CD1c-positive myeloid dendritic cell (primary cell): ENCODE measurements around the gene RNF220.
A peak's percentile ranks its signal among the peaks of the same experiment; 100 is the strongest.

Experiments used
- DNase-seq: peaks from one replicate; pipeline ENCODE4 v3.0.0-alpha.2; 2016; ENCODE audit errors: extremely low spot score

Gene RNF220

DNA sequence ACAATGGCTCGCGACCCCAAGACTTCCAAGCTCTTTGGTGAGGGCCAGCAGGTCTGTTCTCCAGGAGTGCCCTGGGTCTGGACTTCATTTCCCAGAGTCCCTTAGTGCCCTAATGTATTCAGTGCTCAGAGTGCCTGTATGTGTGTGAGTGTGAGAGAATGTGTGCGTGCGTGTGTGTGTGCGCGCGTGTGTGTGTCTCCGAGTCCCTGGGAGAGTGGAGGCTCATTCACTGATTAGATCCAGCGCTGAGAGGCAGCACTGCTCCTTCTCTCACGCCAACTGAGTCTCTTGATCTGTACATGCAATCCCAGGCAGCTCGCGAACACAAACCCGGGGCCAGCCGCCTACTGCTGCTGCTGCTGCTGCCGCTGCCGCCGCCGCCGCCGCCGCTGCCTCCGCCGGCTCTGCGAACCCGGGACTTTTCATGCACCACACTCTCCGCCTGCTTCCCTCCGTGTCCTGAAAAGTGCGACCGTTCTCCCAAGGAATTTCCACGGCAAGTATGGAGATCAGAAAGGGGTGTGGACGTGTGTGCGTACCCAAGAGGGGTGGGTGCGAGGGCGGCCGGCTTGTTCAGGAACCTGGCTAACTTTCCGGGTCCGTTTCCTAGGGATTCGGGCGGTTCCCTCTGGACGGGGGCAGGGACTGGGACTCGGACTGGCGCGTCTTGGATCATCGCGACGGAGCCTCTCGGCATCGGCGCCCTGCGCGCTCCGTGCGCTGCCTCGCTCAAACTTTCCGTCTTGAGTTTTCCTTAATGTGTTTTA lies at the start of gene RNF220:
Gene RNF220 (plus strand): TSS at position 225 of the 767 bp plus-strand sequence.
- peak; percentile 52 for DNase-seq

DNA sequence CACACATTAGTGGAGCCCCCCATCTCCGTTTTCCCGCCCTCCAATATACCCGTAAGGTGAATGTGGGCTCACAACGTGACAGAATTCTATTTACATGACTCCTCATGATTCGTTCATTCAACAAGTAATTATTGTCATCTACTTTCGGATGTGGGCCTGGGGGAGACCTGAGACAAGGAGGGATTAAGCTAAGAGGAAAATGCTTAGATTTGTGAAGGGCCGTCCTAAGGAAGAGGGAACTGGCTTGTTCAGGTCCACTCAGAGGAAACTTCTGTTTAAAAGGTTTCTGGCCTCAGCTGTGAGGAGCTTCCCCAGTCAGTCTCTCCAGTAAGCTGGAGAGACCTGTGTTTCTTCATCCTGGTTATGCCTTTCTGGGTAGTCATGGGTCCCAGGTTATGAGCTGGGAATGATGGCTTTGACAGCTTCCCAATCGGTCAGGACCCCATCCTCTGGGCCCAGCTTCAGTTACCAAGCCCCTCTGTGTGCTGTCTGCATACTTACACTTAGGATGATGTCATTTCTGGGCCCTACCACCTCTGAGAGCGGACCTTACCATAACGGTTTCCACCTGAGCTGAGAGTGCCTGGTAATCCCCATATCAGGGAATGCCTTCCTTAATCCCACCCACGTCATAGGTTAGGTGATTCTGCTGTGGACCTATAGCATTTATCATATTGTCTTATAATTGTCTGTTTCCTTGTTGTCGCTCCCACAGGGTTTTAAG lies 49.3 kb upstream of the RNF220 start:
- peak; percentile 10 for DNase-seq

DNA sequence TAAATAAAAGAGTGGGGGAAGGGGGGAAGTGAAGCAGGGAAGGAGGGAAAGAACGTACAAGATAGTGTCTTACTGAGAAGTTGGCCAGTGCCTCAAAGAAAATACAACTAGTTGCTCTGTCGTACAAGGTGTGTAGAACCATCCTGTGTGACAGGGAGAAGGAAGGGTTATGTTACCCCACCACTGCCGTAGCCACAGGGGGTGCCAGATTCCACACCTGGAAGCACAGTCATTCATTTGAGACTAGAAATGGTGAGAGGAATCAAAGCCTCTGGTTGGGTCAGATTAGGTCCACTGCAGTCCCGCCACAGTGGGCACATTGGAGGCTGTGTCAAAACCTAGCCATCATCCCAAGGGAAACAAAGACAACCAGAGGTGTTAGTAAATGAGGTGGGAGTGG lies 47.3 kb upstream of the RNF220 start:
- DNase-seq: no peak

DNA sequence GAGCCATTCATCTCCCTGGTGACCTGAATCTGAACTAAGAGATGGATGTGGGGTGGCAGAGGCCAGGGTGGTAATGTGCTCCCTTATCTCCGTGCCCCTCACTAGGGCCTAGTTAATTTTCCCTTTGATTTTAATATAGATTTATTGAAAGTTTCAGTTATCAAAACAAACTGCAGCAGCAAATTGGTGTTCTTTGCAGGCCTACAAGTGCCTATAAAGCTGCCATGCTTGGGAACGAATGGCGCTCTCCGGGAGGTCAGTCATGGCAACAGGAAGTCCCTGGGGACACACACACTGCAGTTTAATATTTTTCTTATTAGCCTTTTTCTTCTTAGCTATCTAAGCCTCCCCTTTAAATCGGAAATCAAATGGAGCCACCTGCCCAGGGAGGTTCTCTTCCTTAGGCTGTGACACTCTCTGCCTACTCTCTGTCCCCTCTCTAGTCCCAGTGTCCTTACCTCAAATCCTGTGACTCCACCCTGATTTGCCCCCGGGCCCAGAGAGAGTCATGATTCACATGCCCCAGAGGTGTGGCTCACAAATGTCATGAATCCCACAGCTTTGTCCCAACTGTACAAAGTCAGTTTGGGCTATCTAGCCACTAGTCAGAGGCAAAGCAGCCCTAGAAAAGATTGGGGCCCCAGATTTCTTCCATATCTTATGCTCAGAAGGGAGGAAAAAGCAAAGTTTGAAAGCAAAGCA lies 45.7 kb upstream of the RNF220 start:
- DNase-seq: no peak

DNA sequence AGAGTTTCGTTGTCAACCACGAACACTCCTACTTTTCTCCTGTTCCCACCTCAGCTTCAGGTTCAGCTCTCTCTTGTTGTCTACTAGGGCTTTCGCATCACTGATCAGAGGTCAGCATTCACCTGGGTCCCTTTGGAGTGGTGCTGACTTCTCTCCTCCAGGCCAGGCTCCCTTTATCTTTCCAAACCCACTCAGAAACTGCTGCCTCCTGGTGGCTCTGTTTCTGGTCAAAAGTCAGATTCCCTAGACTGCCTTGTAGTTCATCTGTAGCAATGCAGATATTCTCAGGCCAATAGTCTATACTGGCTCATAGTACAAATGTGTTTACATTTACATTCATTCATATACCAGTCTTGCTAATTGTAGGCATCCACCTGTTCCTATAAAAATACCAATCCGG lies 43.6 kb upstream of the RNF220 start:
- DNase-seq: no peak

DNA sequence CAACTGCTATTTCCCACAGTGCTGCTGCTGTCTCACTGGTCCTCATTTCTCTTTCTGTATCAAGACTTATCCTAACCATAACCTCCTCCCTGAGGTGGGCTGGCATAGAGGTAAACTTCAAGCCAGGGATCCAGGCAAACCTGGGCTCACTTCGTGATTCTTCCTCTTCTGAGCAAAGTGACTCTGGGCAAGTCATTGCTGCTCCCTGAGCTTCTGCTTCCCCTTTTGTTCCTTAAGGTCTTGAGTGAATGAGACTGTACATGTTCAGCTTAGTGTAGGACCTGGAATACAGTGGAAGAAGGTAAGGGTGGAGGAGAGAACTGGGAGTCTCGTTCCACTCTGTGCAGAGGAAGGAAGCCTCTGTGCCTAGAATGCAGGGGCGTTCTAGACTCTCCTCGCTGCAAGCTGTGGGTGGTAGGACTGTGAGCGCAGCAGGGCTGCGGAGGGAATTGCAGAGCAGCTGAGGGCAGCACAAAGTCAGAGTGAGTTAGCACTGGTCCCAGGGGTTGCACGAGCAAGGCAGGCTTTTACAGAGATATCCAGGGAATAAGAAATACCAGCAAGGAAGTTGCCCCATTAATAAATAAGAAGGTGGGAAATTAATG lies 38.6 kb upstream of the RNF220 start:
- DNase-seq: peak; percentile 18

DNA sequence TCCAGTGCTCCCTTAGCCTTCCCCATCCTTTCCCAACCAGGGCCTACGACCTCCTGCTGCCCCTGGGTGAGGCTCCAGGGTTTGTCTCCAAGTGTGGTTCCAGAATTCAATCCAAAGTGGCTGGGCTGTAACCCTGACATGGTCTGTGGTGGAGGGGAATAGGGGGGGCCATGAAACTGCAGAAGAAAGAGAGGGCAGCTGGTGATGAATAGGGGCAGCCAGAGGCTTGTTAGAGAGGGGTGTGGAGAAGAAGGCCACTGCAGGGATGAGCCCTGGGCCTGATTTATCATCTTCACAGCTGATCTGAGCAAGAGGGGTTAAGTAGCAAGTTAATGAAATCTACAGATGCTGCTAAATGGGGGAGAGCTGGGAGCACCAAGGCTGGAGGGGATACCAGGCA lies 37.1 kb upstream of the RNF220 start:
- no peak for DNase-seq

DNA sequence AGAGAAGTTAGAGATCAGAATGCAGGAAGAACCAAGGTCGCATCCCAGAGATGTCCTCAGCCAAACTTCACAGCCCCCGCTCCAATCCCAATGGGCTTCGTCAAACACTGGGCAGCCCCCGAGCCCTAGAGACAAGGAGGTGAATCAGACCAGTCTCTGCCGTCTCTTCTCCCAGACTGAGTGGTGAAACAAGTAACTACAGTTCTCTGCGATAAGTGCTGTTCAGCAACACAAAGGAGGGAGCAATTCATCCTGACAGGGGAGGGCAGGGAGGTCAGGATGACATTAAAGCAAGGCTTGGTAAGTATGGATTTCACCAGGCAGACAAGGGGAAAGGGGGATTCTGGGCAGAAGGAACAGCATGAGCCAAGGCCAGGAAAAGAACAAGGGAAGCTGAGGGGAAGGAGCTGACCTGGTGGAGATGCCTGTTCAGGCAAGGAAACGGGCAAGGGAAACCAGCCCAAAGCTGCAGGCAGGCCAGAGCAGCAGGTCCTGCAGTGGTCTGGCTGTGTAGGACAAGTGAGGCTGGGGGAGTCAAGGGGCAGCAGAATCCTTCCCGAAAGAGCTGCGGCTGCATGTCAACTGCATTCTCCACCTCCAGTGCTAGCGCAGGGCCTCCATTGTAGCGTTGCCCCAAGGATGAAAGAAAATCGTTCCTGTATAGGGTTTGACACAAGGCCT lies 36.4 kb upstream of the RNF220 start:
- DNase-seq: no peak

DNA sequence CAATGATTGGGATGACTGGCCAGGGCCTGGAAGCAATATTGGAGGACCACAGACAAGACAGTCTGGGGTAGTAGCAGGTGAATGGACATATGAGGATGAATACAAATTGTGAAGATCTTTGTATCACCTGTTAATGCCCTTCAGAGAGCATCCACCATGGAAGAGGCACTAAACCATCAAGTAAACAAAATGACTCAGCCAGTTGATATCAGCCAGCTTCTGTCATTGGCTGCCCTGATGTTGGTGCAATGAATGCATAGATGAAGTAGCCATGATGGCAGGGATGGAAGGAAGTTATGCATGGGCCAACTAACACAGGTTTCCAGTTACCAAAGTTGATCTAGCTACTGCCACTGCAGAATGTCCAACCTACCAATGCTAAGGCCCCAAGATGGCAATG lies 33.8 kb upstream of the RNF220 start:
- no peak for DNase-seq

DNA sequence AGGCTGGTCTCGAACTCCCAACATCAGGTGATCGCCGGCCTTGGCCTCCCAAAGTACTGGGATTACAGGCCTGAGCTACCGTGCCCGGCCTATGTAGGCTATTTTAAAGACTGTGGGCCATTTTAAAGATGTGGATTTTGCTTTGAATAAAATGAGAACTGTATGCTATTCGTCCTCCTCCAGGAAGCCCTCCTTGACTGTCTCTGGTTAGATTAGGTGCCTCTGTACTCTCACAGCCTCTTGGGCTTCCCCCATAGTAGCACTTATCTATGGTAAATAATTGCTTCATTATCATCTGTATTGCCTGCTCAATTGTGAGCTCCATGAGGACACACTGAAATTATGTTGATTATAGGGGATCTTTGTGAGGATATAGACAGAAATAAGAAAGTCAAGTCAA lies 29.5 kb upstream of the RNF220 start:
- no peak for DNase-seq

DNA sequence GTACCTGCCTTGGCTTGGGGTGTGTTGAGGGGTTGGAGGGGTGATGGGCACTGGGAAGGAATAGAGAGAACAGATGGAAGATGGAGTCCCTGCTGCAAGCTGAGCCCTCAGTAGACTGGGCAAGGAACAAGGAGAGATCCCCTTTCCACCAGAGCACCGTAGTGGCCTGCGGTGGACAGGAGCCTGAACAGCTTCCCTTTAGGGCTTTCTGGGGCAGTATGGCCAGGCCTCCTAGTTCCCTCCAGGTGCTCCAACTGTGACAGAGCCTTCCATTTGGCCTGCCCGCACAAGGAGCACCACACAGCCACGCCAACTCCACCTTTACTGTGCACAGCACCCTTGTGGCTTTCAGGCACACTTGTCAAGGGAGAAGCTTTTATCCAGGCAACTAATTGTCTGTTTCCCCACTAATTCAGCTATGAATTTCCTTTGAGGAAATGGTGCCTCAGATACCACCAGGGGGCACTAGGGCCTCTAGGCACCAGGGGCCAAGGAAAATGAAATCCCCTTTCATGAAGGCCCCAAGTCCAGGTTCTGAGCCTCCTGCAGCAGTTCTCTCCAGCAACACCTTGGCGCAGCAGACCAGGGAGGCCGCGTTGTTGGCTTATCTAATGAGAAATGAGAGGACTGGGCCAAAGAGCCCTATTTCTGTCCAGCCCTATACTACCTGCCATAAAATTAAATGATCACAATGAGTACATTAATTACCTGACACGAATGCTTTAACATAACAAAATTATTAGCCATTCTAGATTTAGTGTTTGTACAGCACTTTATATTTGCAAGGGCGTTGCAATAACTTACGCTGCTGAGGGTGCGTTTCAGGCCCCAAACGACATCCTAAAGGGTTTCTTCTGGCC lies 26.9 kb upstream of the RNF220 start:
- peak; percentile 69 for DNase-seq

DNA sequence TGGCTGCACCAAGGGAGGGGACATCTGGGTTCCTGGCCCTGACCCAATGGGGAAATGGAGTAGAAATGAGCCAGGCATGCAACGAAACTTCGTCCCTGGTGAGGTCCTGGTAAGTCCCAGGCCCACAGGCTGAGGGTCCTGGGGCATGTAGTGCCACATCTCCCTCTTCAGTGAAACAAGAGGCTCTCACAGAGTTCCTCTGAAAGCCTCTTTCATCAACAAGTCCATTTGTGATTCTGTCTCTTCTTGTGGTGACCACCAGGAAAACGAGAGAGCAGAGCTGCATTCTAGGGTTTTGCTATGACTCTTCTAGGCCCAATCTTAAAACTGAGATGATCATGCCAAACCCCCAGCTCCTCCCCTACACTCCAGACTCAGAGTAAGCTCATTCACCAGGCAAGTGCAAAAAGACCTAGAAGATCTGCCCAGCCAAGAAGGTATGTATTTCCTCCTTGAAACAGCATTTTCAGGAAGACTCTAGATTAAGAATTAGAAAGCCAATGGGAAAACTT lies 24.3 kb upstream of the RNF220 start:
- DNase-seq: no peak

DNA sequence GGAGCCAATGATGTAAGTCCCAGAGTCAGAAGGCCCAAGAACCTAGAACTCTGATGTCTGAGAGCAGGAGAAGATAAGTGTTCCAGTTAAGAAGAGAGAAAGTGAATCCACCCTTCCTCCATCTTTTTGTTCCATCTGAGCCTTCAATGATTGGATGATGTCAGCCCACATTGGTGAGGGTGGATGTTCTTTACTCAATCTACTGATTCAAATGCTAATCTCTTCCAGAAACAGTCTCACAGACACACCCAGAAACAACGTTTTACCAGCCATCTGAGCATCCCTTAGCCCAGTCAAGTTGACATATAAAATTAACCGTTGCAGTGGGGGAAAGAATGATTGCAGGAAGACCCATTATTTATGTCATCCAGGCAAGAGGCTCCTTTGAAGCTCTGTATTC lies 16.5 kb upstream of the RNF220 start:
- DNase-seq: no peak

DNA sequence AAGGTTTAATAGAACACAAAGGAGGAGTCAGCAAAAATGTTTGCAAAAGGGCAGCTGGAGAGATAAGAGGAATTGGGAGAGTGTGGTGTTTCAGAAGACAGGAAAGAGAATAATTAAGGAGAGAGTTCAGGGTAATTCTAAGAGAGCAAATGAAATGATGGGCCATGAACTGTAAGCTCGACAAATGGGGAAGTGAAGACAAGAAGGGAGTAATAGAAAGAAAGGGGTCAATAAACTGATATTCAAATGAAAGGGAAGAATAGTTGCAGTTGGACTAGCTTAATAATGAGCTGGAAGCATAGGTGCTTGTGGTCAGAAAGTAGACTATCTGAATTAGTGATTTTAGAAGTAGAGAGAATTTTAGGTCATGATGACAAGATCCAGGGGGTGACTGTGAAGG lies 15.6 kb upstream of the RNF220 start:
- DNase-seq: no peak

DNA sequence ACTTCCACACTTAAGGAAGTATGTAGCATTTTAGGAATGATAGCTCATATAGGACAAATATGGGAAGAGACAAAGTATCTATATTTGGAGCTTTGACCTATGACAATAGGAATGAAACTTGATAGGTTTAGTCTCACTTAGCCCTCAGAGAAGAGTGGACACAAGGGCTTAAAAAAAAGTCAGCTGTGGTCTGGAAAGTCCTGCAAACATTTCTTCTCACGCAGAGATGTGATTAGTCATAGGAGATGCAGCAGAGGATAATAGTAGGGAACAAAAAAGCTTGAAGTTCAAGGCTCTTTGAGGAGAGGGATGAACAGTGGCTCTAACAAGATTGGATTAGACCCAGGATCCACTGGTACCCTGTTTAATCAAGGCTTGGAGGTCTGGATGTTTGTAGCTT lies 14.8 kb upstream of the RNF220 start:
- DNase-seq: no peak

DNA sequence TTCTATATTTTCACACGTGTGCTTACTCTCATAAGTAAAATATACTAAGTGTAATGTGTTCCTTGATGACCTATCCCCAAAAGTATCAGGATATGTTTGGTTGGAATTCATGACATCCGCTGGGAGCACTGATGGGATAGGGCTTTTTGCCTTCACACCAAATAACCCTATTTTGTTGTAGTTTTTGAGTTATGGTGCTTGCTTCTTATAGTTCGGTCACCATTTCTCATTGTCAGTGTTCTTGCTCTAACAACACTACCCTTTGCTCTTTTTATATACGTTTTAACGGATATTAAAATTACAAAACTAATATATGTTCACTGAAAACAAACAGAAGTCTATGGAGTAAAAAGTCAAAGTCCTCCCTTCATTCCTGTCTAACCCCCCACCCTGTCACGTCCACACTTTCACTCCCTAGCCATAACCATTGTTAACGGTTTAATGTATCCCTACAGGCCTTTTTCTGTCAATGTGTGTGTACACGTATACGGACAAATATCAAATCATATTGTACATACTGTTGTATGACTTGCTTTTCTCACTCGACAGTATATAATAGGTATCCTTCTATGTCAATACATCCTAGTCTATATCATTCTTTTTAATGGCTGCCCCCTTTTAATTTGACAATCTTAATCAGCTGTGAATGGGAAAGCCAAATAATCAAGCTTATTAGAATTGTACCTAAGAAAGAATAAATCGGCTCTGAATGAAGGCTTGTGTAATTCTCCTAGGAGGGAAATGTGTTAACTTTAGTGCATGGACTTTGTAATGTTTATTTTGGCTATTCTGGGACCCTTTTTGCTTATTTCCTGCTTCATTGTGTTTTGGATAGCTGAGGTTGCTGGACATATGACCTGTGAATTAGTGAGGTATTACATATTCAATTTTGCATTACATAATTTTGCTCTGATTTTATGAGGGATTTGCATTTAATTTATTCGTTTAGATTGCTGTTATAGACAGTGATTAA lies 3.5 kb upstream of the RNF220 start:
- no peak for DNase-seq

DNA sequence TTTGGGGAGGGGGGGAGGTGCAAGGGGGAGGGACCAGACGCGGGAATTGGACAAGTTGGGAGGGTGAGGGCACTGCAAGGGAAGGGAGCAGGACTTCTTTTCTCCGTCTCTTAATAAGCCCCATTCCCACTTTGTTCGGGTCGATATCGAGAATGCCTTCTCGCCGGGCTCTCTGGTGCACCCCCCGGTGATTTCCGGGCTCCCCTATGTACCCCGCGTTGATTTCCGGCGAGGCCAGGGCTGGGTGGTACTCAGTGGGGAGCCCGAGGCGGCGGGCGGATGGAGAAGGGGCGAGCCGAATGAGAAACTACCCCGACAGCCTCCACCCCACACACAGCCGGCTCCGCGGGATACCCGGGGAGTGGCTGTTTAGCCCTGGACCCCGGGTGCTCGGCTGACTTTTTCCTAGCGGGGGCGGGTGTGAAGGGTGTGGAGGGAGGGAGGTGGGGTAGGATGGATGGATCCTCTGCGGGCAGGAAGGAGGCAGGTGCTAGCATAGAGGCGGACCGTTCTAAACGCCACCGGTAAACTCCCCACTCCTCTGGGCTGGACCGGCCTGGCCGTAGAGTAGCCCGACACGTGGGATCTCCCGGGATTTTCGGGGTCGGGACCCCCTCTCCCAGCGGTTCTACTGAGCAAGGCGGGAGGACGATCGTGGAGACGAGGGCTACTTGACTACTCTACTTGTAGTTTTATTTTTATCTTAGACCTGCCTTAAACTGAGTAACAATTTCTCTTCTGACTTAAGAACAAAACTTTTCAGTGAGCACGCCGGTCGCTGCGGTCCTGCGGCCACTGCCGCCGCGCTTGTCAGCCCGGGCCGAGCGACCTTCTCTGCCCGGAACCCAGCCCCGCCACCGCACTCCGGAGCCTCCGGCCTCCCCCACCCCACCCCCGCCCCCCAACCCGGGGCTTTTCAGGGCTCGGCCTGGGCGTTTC lies 1.0 kb downstream of the RNF220 start:
- DNase-seq: no peak

DNA sequence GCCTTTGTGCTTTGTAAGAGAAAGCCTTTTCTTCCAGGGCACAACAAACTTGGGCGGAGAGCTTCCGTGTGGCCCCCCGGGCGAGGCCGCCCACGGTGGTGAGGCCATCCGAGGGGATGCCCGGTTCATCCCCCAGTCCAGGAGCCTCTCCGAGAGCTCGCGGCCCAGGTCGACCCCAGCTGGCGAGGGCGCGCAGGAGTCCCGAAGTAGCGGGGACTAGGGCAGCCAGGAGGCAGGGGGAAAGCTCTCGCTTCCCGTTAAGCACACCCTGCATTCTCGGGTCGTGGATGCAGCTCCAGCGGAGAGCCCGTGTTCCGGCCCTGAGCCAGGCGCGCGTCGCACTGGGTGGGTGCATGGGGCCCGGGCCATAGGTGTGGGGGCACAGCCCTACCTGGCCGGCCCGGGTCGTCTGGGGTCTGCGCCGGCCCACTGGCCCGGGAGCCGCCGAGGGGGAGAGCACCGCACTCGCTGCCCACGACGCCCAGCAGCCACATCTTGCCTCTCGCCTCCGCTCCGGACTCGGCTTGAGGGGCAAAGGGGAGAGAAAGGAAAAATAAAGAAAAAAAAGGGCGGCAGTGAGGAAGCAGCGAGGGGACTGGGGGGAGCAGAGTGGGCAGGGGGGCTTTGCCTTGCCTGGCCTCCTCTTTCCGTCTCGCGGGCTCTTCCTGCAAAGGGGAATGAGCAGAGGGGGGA lies 1.8 kb downstream of the RNF220 start:
- peak; percentile 54 for DNase-seq
